ENCODE results near the gene CORO1A.
"Not testable (repeated sequence)": the region's sequence is repeated elsewhere in the genome, so short reads cannot be mapped to it uniquely, and the experiment has no call there.

CORO1A gene

GRCh38 chr16:30170145-30170544 lies 13.3 kb upstream of the CORO1A start:
- DNase-seq (ENCODE audit: low spot score) = not testable (repeated sequence)

DNA sequence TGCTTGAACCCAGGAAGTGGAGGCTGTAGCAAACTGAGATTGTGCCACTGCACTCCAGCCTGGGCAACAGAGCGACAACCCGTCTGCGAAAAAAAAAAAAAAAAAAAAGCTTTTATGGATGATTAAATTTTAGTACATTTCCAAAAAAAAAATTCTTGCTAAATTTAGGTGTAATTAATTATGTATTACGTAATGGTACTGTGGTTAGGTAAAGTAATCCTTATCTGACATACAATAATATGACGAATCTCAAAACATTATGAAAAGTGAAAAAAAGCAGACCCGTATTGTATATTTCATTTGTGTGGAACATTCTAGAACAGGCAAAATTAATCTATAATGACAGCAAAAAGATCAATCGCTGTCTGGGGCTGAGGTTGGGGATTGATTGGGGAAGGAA lies 10.3 kb upstream of the CORO1A start:
- DNase-seq (ENCODE audit: low spot score) = no peak

DNA sequence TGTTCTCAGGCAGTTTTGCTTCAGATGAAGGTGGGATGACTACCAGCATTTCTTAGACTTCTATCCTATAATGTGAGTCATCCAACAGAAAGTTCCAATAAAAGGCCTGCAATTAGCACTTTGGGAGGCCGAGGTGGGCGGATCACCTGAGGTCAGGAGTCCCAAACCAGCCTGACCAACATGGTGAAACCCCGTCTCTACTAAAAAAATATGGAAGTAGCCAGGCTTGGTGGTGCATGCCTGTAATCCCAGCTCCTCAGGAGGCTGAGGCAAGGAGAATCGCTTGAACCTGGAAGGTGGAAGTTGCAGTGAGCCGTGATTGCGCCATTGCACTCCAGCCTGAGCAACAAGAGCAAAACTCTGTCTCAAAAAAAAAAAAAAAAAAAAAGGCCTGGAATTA lies 6.5 kb upstream of the CORO1A start:
- DNase-seq (ENCODE audit: low spot score) = not testable (repeated sequence)

DNA sequence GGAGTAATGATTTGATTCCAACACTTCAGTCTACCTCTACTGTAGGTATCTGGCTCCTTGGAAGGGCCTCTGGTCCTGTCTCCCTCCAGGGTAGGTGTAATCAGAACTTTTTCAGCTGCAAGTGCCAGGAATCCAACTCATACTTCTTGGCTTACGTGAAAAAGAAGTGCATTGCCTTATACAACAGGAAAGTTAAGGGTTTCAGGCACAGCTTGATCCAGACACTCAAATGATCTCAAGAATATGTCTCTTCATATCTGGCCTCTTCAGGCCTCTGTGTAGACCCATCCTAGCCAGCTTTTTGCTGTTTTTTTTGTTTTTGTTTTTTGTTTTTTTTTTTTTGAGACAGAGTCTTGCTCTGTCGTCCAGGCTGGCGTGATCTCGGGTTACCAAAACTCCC lies 4.2 kb upstream of the CORO1A start:
- no peak for DNase-seq (ENCODE audit: low spot score)

- DNase-seq (ENCODE audit: low spot score) = no peak
These were observed 3.5 kb upstream of the CORO1A start for GRCh38 chr16:30179931-30180330.

DNA sequence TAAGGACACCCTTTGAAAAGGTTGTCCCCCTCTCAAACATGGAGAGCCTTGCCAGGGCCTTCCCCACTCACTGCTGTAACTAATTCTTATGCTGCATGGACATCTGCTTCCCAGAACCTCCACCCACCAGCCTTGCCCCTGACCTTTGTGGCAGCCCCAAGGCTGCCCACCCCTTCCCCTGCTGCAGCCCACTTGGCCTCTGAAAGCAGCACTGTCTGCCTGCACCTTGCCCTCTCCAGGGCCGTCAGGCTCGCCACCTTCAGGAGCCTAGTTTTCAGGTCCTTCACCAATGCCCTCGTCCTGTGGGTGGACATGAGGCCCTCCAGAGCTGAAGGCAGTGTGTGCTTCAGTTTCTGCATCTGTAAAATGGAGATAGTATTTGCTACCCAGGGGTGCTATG lies 2.7 kb upstream of the CORO1A start:
- no peak for DNase-seq (ENCODE audit: low spot score)

DNA sequence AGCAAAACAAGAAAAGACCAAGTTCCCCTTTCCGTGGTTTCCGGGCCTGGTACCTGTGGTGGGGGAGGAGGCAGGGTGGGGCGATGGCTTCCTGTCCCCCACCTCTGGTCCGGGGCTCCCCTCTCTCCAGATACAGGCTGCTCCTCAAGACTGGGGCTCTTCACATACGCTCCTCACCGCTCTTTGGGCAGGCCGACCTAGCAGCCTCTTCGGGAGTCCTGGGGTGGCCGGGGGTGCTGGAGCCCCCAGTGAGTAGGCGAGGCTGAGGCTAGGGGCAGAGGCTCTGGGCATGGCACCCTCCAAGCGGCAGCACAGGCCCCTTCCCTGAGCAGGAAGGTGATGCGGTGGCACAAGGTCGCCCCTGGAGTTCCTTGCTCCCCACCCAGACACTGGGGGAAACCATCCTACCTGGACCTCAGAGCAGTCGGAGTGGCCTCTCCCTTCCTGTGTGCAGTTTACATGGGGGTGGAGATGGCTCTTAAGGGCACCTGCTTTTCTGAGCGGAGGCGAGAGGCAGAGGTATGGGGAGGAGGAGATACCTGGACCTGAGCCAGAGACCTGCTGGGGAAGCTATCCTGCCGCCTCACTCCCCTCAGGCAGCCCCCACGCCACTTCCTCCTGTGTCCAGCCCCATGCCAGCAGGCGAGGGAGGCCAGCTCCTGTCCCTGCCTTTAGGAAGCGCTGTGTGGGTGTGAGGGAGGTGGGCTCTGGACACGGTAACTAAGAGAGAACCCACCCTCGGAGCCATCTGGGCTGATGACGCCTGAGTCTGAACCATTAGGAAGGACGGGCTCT lies 891 bp downstream of the CORO1A start:
- DNase-seq (ENCODE audit: low spot score) = peak; percentile 82

- DNase-seq (ENCODE audit: low spot score) = peak; percentile 48
These were observed 1.7 kb downstream of the CORO1A start for GRCh38 chr16:30184891-30185682.

- DNase-seq (ENCODE audit: low spot score) = peak; percentile 86
These were observed 2.5 kb downstream of the CORO1A start for GRCh38 chr16:30185683-30186421.

DNA sequence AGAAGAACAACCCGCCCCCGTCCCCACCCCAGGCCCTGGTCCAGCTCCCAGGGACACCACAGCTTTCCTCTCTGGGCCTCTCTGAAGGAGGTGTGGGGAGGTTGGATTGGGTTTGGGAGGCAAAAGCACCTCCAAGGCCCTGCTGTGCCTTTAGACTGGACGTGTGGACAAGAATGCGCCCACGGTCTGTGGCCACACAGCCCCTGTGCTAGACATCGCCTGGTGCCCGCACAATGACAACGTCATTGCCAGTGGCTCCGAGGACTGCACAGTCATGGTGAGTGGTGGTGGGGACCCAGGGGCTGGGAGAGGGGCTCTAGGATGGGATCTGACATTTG lies 3.0 kb downstream of the CORO1A start:
- no peak for DNase-seq (ENCODE audit: low spot score)

- DNase-seq (ENCODE audit: low spot score) = peak; percentile 55
These were observed 3.6 kb downstream of the CORO1A start for GRCh38 chr16:30186782-30187555.

- DNase-seq (ENCODE audit: low spot score) = no peak
These were observed 4.1 kb downstream of the CORO1A start for GRCh38 chr16:30187556-30187865.

- no peak for DNase-seq (ENCODE audit: low spot score)
These were observed 4.7 kb downstream of the CORO1A start for GRCh38 chr16:30187971-30188561.

GRCh38 chr16:30191158-30191557 lies 7.8 kb downstream of the CORO1A start:
- not testable (repeated sequence) for DNase-seq (ENCODE audit: low spot score)

DNA sequence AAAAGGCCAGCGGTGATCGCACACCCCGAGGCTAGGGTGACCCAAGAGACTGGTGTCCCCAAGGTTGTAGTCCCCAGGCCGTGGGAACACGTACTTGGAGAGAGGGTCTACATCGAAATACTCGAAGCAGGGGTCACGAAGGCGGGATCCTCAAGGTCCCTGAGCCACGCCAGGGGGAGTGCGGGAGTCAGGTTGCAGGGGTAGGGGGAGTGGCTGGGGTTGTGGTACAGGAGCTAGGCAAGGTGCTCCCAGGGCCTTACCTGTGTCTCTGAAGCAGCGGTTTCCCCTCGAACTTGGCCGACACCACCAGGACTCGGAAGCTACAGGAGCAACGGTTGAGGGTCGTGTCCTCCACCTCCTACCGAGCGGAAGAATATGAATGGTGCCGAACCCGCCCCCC lies 9.7 kb downstream of the CORO1A start:
- not testable (repeated sequence) for DNase-seq (ENCODE audit: low spot score)

- not testable (repeated sequence) for DNase-seq (ENCODE audit: low spot score)
These were observed 10.2 kb downstream of the CORO1A start, which contains the start of the genes BOLA2B and SLX1A for GRCh38 chr16:30193615-30194014. TSS of gene BOLA2B (minus strand) at chr16:30193666. CDS start at chr16:30193595, 71 bp downstream. TSS of gene SLX1A (plus strand) at chr16:30193875. CDS start at chr16:30194085, 210 bp downstream.

DNA sequence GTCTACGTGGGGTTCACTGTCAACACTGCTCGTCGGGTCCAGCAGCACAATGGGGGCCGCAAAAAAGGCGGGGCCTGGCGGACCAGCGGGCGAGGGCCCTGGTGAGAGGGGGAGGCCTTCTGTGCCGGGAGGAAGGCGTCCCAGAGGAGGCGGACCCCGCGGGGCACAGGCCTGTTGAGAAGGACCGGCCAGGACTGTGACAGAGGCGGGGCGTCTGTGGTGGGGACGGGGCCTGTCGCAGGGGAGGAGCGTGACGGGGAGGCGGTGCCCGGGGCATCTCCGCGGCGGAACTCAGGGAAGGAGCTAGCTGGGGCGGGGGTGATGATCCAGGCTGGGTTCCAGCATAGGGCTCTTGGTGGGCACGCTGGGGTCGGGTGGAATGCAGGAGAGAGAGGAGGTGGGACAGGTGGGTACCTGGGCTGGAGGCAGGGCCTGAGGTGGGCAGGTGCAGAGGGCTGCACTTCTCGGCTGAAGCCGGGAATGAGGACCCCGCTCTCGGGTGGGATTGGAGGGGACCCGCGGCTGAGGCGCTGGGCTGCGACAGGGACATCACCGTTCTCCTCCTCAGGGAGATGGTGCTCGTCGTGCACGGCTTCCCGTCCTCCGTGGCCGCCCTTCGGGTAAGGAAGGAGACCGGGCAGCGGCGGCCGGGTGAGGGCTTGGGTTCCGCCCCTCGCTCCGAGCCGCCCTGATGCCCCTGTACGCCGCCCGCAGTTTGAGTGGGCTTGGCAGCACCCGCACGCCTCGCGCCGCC lies 10.9 kb downstream of the CORO1A start:
- not testable (repeated sequence) for DNase-seq (ENCODE audit: low spot score)

DNA sequence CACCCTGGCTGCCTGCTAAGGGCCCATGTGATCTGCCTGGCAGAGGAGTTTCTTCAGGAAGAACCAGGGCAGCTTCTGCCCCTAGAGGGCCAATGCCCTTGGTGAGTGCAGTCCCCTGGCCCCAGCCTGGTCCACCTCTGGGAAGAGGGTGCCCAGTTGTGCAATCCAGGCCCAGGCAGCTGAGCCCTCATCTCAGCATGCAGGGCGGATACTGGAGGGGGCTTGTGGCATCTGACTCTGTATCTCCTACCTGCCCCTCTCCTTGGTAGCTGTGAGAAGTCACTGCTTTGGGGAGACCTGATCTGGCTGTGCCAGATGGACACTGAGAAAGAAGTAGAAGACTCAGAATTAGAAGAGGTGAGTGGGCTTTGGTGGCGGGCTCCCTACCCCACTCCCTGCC lies 13.6 kb downstream of the CORO1A start:
- DNase-seq (ENCODE audit: low spot score) = not testable (repeated sequence)

- DNase-seq (ENCODE audit: low spot score) = not testable (repeated sequence)
These were observed 15.6 kb downstream of the CORO1A start, which contains the start of gene SULT1A3 for GRCh38 chr16:30199049-30199448. TSS of gene SULT1A3 (plus strand) at chr16:30199255. CDS start at chr16:30200729, 1,474 bp downstream.

DNA sequence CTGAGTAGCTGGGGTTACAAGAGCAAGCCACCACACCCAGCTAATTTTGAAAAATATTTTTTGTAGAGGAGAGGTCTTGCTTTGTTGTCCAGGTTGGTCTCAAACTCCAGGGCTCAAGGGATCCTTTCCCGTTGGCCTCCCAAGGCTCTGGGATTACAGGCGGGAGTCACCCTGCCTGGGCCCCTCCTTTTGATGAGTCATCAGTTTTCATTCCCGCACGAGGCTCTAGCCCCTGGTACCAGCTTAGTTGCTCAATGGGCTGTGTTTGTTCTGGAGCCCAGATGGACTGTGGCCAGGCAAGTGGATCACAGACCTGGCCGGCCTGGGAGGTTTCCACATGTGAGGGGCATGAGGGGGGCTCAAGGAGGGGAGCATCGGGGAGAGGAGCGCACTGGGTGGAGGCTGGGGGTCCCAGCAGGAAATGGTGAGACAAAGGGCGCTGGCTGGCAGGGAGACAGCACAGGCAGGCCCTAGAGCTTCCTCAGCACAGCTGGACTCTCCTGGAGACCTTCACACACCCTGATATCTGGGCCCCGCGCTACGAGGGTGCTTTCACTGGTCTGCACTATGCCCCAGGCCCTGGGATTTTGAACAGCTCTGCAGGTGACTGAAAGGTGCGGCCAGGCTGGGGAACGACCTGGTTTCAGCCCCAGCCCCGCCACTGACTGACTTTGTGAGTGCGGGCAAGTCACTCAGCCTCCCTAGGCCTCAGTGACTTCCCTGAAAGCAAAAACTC lies 16.4 kb downstream of the CORO1A start:
- DNase-seq (ENCODE audit: low spot score) = not testable (repeated sequence)

All from germinal center (tissue), 1 donor.